K562 (cell line): ENCODE measurements around the gene CCDC3. TPM values are rescaled to one million over a fixed set of nuclear protein-coding genes. Genes with fewer than 3 reads are reported as not detected.

ENCODE experiments used
- ATAC-seq: fragments of 200-7000 bp; cut with Tn5 transposase; 3 replicates; pipeline ENCODE4 v1.9.1; 2020; ENCODE audit warnings: moderate library complexity
- BruUV-seq: library from RNA; stranded (reverse); fragments of 400-500 nt; replicated peaks from 2 replicates; lab custom pipeline; 2021; lab: Mats Ljungman, UMichigan
- CTCF ChIA-PET: fragments of 300-600 bp; formaldehyde crosslinking; extraction: SDS; loops from one replicate; lab custom pipeline; 2021; ENCODE audit warnings: low intra/inter-chr PET ratio; lab: Yijun Ruan, JAX
- POLR2A ChIA-PET: fragments of 300-600, 350-650 bp; sonication (Branson Sonifier 250); formaldehyde crosslinking; extraction: SDS; loops from one replicate; lab custom pipeline; 2021; ENCODE audit warnings: antibody characterized with exemption, inconsistent platforms; lab: Yijun Ruan, JAX
- DNase-seq, 4 experiments: peaks; one replicate each; pipeline versions ENCODE4 v3.0.0 to v3.0.0-alpha.2; 2011 to 2018; ENCODE audit warnings: low spot score in 3 of 4, mixed read lengths in 3 of 4; ENCODE audit errors: extremely low read depth in 1 of 4
- FAIRE-seq: peaks from 2 replicates; lab custom pipeline; 2011; peaks lifted over from hg19 to GRCh38; lab: Jason Lieb, UNC
- H2AFZ ChIP-seq: 2 replicates; pipeline ENCODE4 v1.6.0; 2011; ENCODE audit warnings: low read depth, low read length, control low read depth, inconsistent platforms
- H3K27ac ChIP-seq: fragments of 200-600 bp; 3 replicates; pipeline ENCODE4 v1.8.0; 2011; ENCODE audit warnings: low read depth, mild to moderate bottlenecking, control low read depth, inconsistent platforms, low read length, moderate library complexity, mixed read lengths; ENCODE audit errors: extremely low read depth
- H3K27me3 ChIP-seq, 2 experiments: fragments of 300-600 bp in 1 of 2; 2 replicates in 1 of 2; 3 replicates in 1 of 2; pipeline versions ENCODE4 v1.6.0 to v1.8.0; 2011; ENCODE audit warnings: inconsistent platforms in 2 of 2, low read length in 2 of 2, mild to moderate bottlenecking in 1 of 2, mixed read lengths in 1 of 2, moderate library complexity in 1 of 2; ENCODE audit not compliant: control insufficient read depth in 2 of 2, insufficient read depth in 2 of 2
- H3K36me3 ChIP-seq: fragments of 300-600 bp; 3 replicates; pipeline ENCODE4 v1.8.0; 2011; ENCODE audit warnings: mild to moderate bottlenecking, low read length, inconsistent platforms; ENCODE audit not compliant: control insufficient read depth, insufficient read depth
- H3K4me1 ChIP-seq, 2 experiments: fragments of 200-600 bp in 1 of 2; replicated peaks in 1 of 2; 2 replicates in 1 of 2; 3 replicates in 1 of 2; pipeline versions ENCODE4 v1.5.1 to v1.8.0; 2011; ENCODE audit warnings: inconsistent platforms in 2 of 2, low read length in 2 of 2, mild to moderate bottlenecking in 1 of 2, mixed read lengths in 1 of 2, moderate library complexity in 1 of 2; ENCODE audit not compliant: control insufficient read depth in 2 of 2, insufficient read depth in 2 of 2
- H3K4me2 ChIP-seq: 2 replicates; pipeline ENCODE4 v1.6.1; 2011; ENCODE audit warnings: low read length, control low read depth, inconsistent platforms, mixed read lengths; ENCODE audit not compliant: insufficient read depth
- H3K4me3 ChIP-seq: fragments of 200-600 bp; sonication (generic), shearing (Covaris generic); 2 replicates; pipeline ENCODE4 v1.5.1; 2016; ENCODE audit warnings: control low read depth, inconsistent platforms
- H3K79me2 ChIP-seq: fragments of 200-600 bp; 3 replicates; pipeline ENCODE4 v1.8.0; 2011; ENCODE audit warnings: low read length, inconsistent platforms; ENCODE audit not compliant: control insufficient read depth, insufficient read depth
- H3K9ac ChIP-seq, 2 experiments: 2 replicates each; pipeline versions ENCODE4 v1.6.0 to v1.6.1; 2011; ENCODE audit warnings: low read depth in 2 of 2, low read length in 2 of 2, control low read depth in 1 of 2, inconsistent platforms in 1 of 2, mild to moderate bottlenecking in 1 of 2, mixed read lengths in 1 of 2; ENCODE audit not compliant: insufficient read depth in 1 of 2
- H3K9me1 ChIP-seq: one replicate; pipeline ENCODE4 v1.6.0; 2011; ENCODE audit warnings: inconsistent platforms, mild to moderate bottlenecking, low read length, moderate library complexity; ENCODE audit not compliant: control insufficient read depth, insufficient read depth
- H3K9me3 ChIP-seq: replicated peaks from 2 replicates; pipeline ENCODE4 v1.5.1; 2011; ENCODE audit warnings: low read depth, low read length, inconsistent platforms; ENCODE audit not compliant: control insufficient read depth, insufficient read depth
- H4K20me1 ChIP-seq: replicated peaks from 2 replicates; pipeline ENCODE4 v1.6.1; 2011; ENCODE audit warnings: low read length, inconsistent platforms, mixed read lengths; ENCODE audit not compliant: control insufficient read depth, insufficient read depth
- KDM4B ChIP-seq, 2 experiments: fragments of 450-650 bp in 1 of 2; sonication (generic) in 1 of 2; IDR thresholded peaks; 2 replicates each; pipeline ENCODE4 v1.6.1; 2016 to 2017; ENCODE audit warnings: borderline replicate concordance in 2 of 2, antibody characterized with exemption in 1 of 2, low read depth in 1 of 2, mild to moderate bottlenecking in 1 of 2
- PREB ChIP-seq: sonication (generic); formaldehyde crosslinking; IDR thresholded peaks from 2 replicates; pipeline ENCODE4 v1.8.1; 2023; ENCODE audit warnings: mild to moderate bottlenecking, missing genetic modification reagents
- SMC3 ChIP-seq: conservative IDR thresholded peaks from 2 replicates; pipeline ENCODE4 v1.6.1; 2011; ENCODE audit warnings: low read depth, low read length, improper control_type of control experiment; ENCODE audit not compliant: insufficient read depth
- THRA ChIP-seq: fragments of 450-650 bp; IDR thresholded peaks from 2 replicates; pipeline ENCODE4 v1.6.1; 2017; ENCODE audit warnings: mild to moderate bottlenecking, moderate library complexity
- ZFPM2 ChIP-seq: fragments of 250-450 bp; sonication (Bioruptor Pico); IDR thresholded peaks from 2 replicates; pipeline ENCODE4 v1.5.1; 2022; ENCODE audit warnings: mild to moderate bottlenecking
- WGBS: fragments of 100-300 bp; shearing (Covaris generic); methylation state at CpG from one replicate; pipeline ENCODE4 v1.1.6; 2016; ENCODE audit warnings: low coverage, mixed read lengths; ENCODE audit not compliant: insufficient coverage; ENCODE audit errors: missing lambda C conversion rate; 5-methylcytosine and 5-hydroxymethylcytosine counted together
- in situ Hi-C: fragments of 300-500 bp; cut with MboI; formaldehyde crosslinking; loops from 4 replicates; pipeline ENCODE4 v1.15.0; 2018; ENCODE audit warnings: inconsistent platforms, mixed read lengths
- intact Hi-C: fragments of 100-400 bp; cut with micrococcal nuclease; formaldehyde crosslinking; loops from 2 replicates; pipeline ENCODE4 v1.14.2; 2022
- polyA plus RNA-seq, 8 experiments: library from polyadenylated mRNA; depleted of rRNA in 4 of 8; stranded (reverse) in 5 of 8; unstranded in 3 of 8; fragments of >200 nt; fragmentation: Nextera tagmentation in 2 of 8; fragmentation: Illumina TruSeq in 1 of 8; extraction: Ambion mirVana in 2 of 8; extraction: Trizol in 1 of 8; gene quantifications; 2 replicates each; pipeline versions ENCODE4 v1.2.1 to v1.2.3, GENCODE V29; 2011 to 2014; ENCODE audit warnings: inconsistent platforms in 1 of 8, missing spikeins in 1 of 8
- total RNA-seq, 7 experiments: library from RNA; depleted of rRNA in 6 of 7; stranded (reverse); fragments of >200 nt in 6 of 7; fragmentation: Illumina TruSeq in 2 of 7; extraction: Trizol in 2 of 7; gene quantifications; 2 replicates each; pipeline versions ENCODE4 v1.2.1 to v1.2.3, GENCODE V29; 2011 to 2021; ENCODE audit warnings: low replicate concordance in 1 of 7
- TF ChIP-seq, protein P1 (sequence below): sonication (generic); formaldehyde crosslinking; IDR thresholded peaks from 2 replicates; pipeline ENCODE4 v1.8.0; 2023; ENCODE audit warnings: missing genetic modification reagents, mild to moderate bottlenecking, borderline replicate concordance

Gene CCDC3
- total and polyA plus RNA-seq, 9 of the 15 experiments (the other 6 are each of a cell fraction or from before 2014, with no cell fraction given), result not detected

GRCh38 chr10:12921163-12921562, 80.3 kb downstream of the CCDC3 start:
- no peak for ATAC-seq
- Histone ChIP-seq H4K20me1 (no peaks in the 10 kb centered on the region), H3K4me1 (no peaks in the 10 kb centered on the region; a peak in 1 of 5 replicates), H3K4me3 (no peak overlapping the region), H3K4me2 (no peak overlapping the region), H3K27ac (no peak overlapping the region), H3K9ac (no peak overlapping the region), H3K27me3 (peaks cover 0 to 15% of the 10 kb centered on the region in 2 experiments; a peak in 2 of 5 replicates), H3K36me3 (no peaks in the 10 kb centered on the region), H3K79me2 (no peaks in the 10 kb centered on the region), H2AFZ (no peak overlapping the region), H3K9me3 (no peaks in the 10 kb centered on the region), H3K9me1 (no peaks in the 10 kb centered on the region)
- POLR2A ChIA-PET, result interaction anchor here (1.2 kb wide), 1 partner anchor 178 kb away, joined by 3 read pairs; the partner anchor contains the start of gene OPTN
- BruUV-seq, result no TSS peak
- WGBS, result 0% methylated on average over 6 of the region's 6 CpGs
- intact Hi-C loops (no loop called here), in situ Hi-C loops (no loop called here)
- FAIRE-seq, result no peak
- CTCF ChIA-PET, result interaction anchor here (0.6 kb wide), 1 partner anchor 151 kb away, joined by 5 read pairs; no protein-coding TSS in a partner anchor
- TF ChIP-seq KDM4B (IDR thresholded peaks at IDR 0.05; ENCODE audit: borderline replicate concordance in 2 of 2, low read depth in 1 of 2), result no peak
- no peak for TF ChIP-seq ZFPM2 (CRISPR knock-in tag)
- TF ChIP-seq SMC3, result no peak
- TF ChIP-seq, protein P1, sequence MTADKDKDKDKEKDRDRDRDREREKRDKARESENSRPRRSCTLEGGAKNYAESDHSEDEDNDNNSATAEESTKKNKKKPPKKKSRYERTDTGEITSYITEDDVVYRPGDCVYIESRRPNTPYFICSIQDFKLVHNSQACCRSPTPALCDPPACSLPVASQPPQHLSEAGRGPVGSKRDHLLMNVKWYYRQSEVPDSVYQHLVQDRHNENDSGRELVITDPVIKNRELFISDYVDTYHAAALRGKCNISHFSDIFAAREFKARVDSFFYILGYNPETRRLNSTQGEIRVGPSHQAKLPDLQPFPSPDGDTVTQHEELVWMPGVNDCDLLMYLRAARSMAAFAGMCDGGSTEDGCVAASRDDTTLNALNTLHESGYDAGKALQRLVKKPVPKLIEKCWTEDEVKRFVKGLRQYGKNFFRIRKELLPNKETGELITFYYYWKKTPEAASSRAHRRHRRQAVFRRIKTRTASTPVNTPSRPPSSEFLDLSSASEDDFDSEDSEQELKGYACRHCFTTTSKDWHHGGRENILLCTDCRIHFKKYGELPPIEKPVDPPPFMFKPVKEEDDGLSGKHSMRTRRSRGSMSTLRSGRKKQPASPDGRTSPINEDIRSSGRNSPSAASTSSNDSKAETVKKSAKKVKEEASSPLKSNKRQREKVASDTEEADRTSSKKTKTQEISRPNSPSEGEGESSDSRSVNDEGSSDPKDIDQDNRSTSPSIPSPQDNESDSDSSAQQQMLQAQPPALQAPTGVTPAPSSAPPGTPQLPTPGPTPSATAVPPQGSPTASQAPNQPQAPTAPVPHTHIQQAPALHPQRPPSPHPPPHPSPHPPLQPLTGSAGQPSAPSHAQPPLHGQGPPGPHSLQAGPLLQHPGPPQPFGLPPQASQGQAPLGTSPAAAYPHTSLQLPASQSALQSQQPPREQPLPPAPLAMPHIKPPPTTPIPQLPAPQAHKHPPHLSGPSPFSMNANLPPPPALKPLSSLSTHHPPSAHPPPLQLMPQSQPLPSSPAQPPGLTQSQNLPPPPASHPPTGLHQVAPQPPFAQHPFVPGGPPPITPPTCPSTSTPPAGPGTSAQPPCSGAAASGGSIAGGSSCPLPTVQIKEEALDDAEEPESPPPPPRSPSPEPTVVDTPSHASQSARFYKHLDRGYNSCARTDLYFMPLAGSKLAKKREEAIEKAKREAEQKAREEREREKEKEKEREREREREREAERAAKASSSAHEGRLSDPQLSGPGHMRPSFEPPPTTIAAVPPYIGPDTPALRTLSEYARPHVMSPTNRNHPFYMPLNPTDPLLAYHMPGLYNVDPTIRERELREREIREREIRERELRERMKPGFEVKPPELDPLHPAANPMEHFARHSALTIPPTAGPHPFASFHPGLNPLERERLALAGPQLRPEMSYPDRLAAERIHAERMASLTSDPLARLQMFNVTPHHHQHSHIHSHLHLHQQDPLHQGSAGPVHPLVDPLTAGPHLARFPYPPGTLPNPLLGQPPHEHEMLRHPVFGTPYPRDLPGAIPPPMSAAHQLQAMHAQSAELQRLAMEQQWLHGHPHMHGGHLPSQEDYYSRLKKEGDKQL, result no peak
- no peak for TF ChIP-seq PREB
- no peak for TF ChIP-seq THRA
- no peak for DNase-seq
